Measurements from ENCODE around the gene LYZL4.

GRCh38 chr3:42368861-42369260, 41.5 kb downstream of the LYZL4 start:
- TF ChIP-seq GATA2 (IDR thresholded peaks at IDR 0.05; ENCODE audit: low read depth, low read length) (no peak), GATA3 (IDR thresholded peaks at IDR 0.05; ENCODE audit: low read depth, low read length) (no peak)
